CD4-positive, alpha-beta T cell (primary cell): ENCODE measurements around the gene PARVB. TPM values are rescaled to one million over a fixed set of nuclear protein-coding genes. Genes with fewer than 3 reads are reported as not detected.

Experiments used
- ATAC-seq: fragments of 200-7000 bp; cut with Tn5 transposase; one replicate; pipeline ENCODE4 v1.10.0; 2022; ENCODE audit warnings: mild to moderate bottlenecking; ENCODE audit not compliant: poor library complexity
- CTCF ChIA-PET: fragments of 350-600 bp; sonication (Branson Sonifier 250); formaldehyde crosslinking; loops from one replicate; lab custom pipeline; 2021; ENCODE audit warnings: antibody characterized with exemption, inconsistent platforms; lab: Charles Lee
- POLR2A ChIA-PET: fragments of 350-600 bp; sonication (Branson Sonifier 250); formaldehyde crosslinking; loops from one replicate; lab custom pipeline; 2021; ENCODE audit warnings: antibody characterized with exemption, inconsistent platforms; lab: Charles Lee
- DNase-seq, 14 experiments: peaks; one replicate each; pipeline ENCODE4 v3.0.0-alpha.2; 2013 to 2020; ENCODE audit warnings: mixed read lengths in 2 of 14
- H3K27ac ChIP-seq, 2 donors: one replicate each; pipeline versions ENCODE4 v1.5.1 to v1.7.0; 2013; ENCODE audit warnings: low read length in 2 of 2, low read depth in 1 of 2, mild to moderate bottlenecking in 1 of 2
- H3K27me3 ChIP-seq, 2 experiments: 1 replicate in 1 of 2; 2 replicates in 1 of 2; pipeline versions ENCODE4 v1.6.1 to v1.7.0; 2013; ENCODE audit warnings: low read length in 2 of 2, control low read depth in 1 of 2, mild to moderate bottlenecking in 1 of 2, moderate library complexity in 1 of 2; ENCODE audit not compliant: insufficient read depth in 2 of 2, control insufficient read depth in 1 of 2
- H3K36me3 ChIP-seq: one replicate; pipeline ENCODE4 v1.6.1; 2013; ENCODE audit warnings: low read length, control low read depth; ENCODE audit not compliant: insufficient read depth
- H3K4me1 ChIP-seq: one replicate; pipeline ENCODE4 v1.6.1; 2013; ENCODE audit warnings: low read length, control low read depth; ENCODE audit not compliant: insufficient read depth
- H3K4me3 ChIP-seq: one replicate; pipeline ENCODE4 v1.5.1; 2013; ENCODE audit warnings: mild to moderate bottlenecking, low read length, moderate library complexity
- H3K9me3 ChIP-seq, 2 experiments: 1 replicate in 1 of 2; 2 replicates in 1 of 2; pipeline versions ENCODE4 v1.6.1 to v1.7.0; 2013; ENCODE audit warnings: low read length in 2 of 2, mild to moderate bottlenecking in 2 of 2, control low read depth in 1 of 2, moderate library complexity in 1 of 2; ENCODE audit not compliant: control insufficient read depth in 1 of 2, insufficient read depth in 1 of 2
- H3K27ac Mint-ChIP-seq: one replicate; pipeline ENCODE4 v1.8.0; 2020; ENCODE audit warnings: mixed read lengths
- H3K27me3 Mint-ChIP-seq: one replicate; pipeline ENCODE4 v1.8.0; 2021; ENCODE audit warnings: mixed read lengths
- H3K36me3 Mint-ChIP-seq: one replicate; pipeline ENCODE4 v1.8.0; 2021; ENCODE audit warnings: low read depth, mixed read lengths
- H3K4me1 Mint-ChIP-seq: one replicate; pipeline ENCODE4 v1.8.0; 2021; ENCODE audit warnings: low read depth, mixed read lengths
- H3K4me3 Mint-ChIP-seq: one replicate; pipeline ENCODE4 v1.8.0; 2020; ENCODE audit warnings: mild to moderate bottlenecking, mixed read lengths
- H3K9me3 Mint-ChIP-seq: one replicate; pipeline ENCODE4 v1.8.0; 2020; ENCODE audit warnings: mixed read lengths
- intact Hi-C, 2 experiments: fragments of 100-400 bp; cut with DNase I in 1 of 2; cut with micrococcal nuclease in 1 of 2; formaldehyde crosslinking; loops; one replicate each; pipeline versions ENCODE4 v1.15.1 to v1.9.0; 2023 to 2025; cut with DNase I, micrococcal nuclease
- total RNA-seq, 174 experiments: library from RNA in 2 of 174; stranded (reverse) in 2 of 174; gene quantifications; one replicate each; pipeline ENCODE4 v1.2.3 and lab custom pipeline; 2021 to 2026
- TF ChIP-seq, protein P1 (sequence below): fragments of 200-600 bp; IDR thresholded peaks from one replicate; pipeline ENCODE4 v1.8.0; 2022; ENCODE audit warnings: antibody characterized with exemption, mild to moderate bottlenecking

PARVB gene
- total RNA-seq, 2 experiments from 2014 or later = 6.2 to 6.4 TPM

- CTCF ChIA-PET = no interaction called here
- Mint-ChIP-seq H3K27me3 (no peaks in the 10 kb centered on the region), H3K4me1 (peaks cover 49% of the 10 kb centered on the region), H3K27ac (no peak overlapping the region), H3K36me3 (peaks cover 57% of the 10 kb centered on the region), H3K4me3 (no peak overlapping the region), H3K9me3 (no peaks in the 10 kb centered on the region)
- Histone ChIP-seq H3K4me1 (peaks cover 55% of the 10 kb centered on the region), H3K36me3 (peaks cover 40% of the 10 kb centered on the region), H3K27ac (no peak overlapping the region), H3K4me3 (no peak overlapping the region), H3K27me3 (no peaks in the 10 kb centered on the region), H3K9me3 (no peaks in the 10 kb centered on the region)
- TF ChIP-seq, protein P1, sequence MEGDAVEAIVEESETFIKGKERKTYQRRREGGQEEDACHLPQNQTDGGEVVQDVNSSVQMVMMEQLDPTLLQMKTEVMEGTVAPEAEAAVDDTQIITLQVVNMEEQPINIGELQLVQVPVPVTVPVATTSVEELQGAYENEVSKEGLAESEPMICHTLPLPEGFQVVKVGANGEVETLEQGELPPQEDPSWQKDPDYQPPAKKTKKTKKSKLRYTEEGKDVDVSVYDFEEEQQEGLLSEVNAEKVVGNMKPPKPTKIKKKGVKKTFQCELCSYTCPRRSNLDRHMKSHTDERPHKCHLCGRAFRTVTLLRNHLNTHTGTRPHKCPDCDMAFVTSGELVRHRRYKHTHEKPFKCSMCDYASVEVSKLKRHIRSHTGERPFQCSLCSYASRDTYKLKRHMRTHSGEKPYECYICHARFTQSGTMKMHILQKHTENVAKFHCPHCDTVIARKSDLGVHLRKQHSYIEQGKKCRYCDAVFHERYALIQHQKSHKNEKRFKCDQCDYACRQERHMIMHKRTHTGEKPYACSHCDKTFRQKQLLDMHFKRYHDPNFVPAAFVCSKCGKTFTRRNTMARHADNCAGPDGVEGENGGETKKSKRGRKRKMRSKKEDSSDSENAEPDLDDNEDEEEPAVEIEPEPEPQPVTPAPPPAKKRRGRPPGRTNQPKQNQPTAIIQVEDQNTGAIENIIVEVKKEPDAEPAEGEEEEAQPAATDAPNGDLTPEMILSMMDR = no peak
- POLR2A ChIA-PET = interaction anchor here (0.7 kb wide), 1 partner anchor 14 kb away, joined by 3 read pairs; the partner anchor contains the start of gene PARVG
- DNase-seq (no peak), ATAC-seq (no peak)
- intact Hi-C loops = no loop called here
These were observed 171.2 kb downstream of the PARVB start for GRCh38 chr22:44195189-44195871.

DNA sequence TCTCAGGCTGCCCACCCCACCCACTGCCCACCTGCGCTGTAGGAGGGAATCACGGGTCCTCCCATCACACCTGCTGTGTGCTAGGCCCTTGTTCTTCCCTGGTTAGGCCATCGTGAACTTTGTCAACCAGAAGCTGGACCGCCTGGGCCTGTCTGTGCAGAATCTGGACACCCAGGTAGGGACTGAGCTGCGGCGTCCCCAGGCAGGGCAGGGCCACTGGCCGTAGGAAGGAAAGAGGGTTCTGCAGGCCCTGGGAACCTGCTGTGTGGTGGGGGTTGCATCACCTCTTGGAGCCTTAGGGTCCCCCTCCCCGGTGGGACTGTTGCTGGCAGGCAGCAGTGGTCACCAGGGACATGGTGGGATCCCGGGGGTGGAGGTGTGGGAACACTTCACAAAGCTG lies 172.1 kb downstream of the PARVB start:
- ChIA-PET POLR2A (interaction anchor here (1.1 kb wide), 1 partner anchor 15 kb away, joined by 3 read pairs; the partner anchor contains the start of gene PARVG), CTCF (no interaction called here)
- Mint-ChIP-seq H3K36me3 (peaks cover 66% of the 10 kb centered on the region), H3K27ac (no peak overlapping the region), H3K4me1 (peaks cover 49% of the 10 kb centered on the region), H3K27me3 (no peaks in the 10 kb centered on the region), H3K4me3 (no peak overlapping the region), H3K9me3 (no peaks in the 10 kb centered on the region)
- Histone ChIP-seq H3K9me3 (no peaks in the 10 kb centered on the region), H3K4me1 (peaks cover 52% of the 10 kb centered on the region), H3K36me3 (peaks cover 47% of the 10 kb centered on the region), H3K27me3 (no peaks in the 10 kb centered on the region), H3K27ac (no peak overlapping the region), H3K4me3 (no peak overlapping the region)
- DNase-seq (no peak), ATAC-seq (no peak)
- intact Hi-C loops = no loop called here
- TF ChIP-seq, protein P1 = no peak

DNA sequence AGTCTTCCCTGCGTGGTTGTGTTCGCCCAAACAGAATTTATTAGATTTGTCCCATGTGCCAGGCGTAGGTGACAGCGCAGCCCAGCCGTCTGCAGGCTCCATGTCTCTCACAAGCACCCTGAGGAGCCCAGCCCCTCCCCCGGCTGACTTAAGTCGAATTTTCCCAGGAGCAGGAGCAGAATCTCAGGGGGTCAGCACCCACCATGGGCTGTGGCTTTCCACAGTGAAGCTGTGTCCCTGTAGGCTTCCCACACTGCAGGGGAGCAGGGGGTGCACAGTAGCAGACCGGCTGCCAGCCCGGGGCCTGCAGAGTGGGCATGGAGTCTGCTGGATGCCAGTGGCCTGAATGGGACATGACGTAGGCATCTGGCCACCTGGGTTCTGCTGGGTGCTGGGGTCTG lies 172.6 kb downstream of the PARVB start:
- no peaks in the 10 kb centered on the region for H3K27me3 Mint-ChIP-seq
- POLR2A ChIA-PET = interaction anchor here (1.1 kb wide), 1 partner anchor 15 kb away, joined by 3 read pairs; the partner anchor contains the start of gene PARVG
- Histone ChIP-seq H3K27me3 (no peaks in the 10 kb centered on the region), H3K36me3 (peaks cover 52% of the 10 kb centered on the region), H3K27ac (no peak overlapping the region), H3K4me1 (peaks cover 49% of the 10 kb centered on the region), H3K4me3 (no peak overlapping the region), H3K9me3 (no peaks in the 10 kb centered on the region)
- intact Hi-C loops = no loop called here
- peaks cover 67% of the 10 kb centered on the region for H3K36me3 Mint-ChIP-seq
- ATAC-seq = no peak
- TF ChIP-seq, protein P1 = no peak
- CTCF ChIA-PET = no interaction called here
- H3K27ac Mint-ChIP-seq = no peak overlapping the region
- DNase-seq = no peak
- peaks cover 46% of the 10 kb centered on the region for H3K4me1 Mint-ChIP-seq
- no peaks in the 10 kb centered on the region for H3K9me3 Mint-ChIP-seq
- no peak overlapping the region for H3K4me3 Mint-ChIP-seq
